ENCODE data around the gene FAM114A1.

Gene FAM114A1

DNA sequence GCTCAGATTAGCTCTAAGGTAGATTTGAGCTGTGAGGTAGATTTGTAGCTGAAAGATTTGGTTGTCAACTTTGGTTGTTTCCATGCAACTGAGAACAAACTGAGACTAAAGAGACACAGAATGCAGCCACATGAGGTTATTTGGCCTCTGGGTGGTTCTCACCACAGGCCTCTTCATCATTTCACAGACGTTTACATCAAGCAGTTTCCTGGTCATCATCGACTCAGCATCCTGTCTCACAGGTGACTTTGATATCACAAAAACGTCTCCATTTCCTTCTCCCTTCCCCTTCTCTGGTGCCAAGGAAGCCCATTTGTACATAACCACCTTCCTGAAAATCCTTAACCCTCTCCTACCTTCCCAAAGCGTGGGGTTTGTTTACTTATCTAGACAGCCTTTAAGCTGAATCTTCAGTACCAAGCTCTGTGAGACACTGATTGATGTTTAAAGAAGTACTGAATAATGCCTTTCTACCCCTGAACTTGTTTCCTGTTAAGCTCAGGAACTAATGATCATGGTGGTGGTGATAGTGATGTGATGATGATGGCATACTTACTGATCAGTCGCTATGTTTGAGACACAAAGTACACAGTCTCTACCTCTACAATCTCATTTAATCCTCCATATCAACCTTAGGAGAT lies 81.9 kb downstream of the FAM114A1 start:
- TF ChIP-seq, protein P1, sequence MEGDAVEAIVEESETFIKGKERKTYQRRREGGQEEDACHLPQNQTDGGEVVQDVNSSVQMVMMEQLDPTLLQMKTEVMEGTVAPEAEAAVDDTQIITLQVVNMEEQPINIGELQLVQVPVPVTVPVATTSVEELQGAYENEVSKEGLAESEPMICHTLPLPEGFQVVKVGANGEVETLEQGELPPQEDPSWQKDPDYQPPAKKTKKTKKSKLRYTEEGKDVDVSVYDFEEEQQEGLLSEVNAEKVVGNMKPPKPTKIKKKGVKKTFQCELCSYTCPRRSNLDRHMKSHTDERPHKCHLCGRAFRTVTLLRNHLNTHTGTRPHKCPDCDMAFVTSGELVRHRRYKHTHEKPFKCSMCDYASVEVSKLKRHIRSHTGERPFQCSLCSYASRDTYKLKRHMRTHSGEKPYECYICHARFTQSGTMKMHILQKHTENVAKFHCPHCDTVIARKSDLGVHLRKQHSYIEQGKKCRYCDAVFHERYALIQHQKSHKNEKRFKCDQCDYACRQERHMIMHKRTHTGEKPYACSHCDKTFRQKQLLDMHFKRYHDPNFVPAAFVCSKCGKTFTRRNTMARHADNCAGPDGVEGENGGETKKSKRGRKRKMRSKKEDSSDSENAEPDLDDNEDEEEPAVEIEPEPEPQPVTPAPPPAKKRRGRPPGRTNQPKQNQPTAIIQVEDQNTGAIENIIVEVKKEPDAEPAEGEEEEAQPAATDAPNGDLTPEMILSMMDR (IDR thresholded peaks at IDR 0.05): no peak
- TF ChIP-seq ZFX (IDR thresholded peaks at IDR 0.05; ENCODE audit: borderline replicate concordance): no peak
- H3K27ac ChIP-seq: no peak overlapping the region

DNA sequence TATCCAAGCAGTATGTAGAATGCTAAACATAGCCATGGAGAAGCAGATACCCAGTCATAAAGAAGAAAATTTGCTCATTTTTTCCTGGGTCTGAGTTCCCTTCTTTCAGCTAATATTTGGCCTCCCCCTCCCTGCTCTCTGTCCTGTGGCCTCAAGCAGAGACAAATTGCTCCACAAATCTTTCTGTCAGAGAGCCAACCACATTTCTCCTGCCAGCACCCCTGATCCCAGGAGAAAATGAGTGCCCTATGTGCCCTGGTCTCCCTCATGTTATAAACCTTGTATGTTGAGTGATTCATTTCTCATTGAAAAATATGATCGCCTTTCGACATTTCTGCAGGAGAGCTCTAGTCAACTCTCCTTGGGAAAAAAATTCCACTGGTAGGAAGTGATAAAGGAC lies 82.6 kb downstream of the FAM114A1 start:
- H3K27ac ChIP-seq: no peak overlapping the region
- no peak for TF ChIP-seq ZFX (IDR thresholded peaks at IDR 0.05; ENCODE audit: borderline replicate concordance)
- TF ChIP-seq, protein P1 (IDR thresholded peaks at IDR 0.05): no peak

DNA sequence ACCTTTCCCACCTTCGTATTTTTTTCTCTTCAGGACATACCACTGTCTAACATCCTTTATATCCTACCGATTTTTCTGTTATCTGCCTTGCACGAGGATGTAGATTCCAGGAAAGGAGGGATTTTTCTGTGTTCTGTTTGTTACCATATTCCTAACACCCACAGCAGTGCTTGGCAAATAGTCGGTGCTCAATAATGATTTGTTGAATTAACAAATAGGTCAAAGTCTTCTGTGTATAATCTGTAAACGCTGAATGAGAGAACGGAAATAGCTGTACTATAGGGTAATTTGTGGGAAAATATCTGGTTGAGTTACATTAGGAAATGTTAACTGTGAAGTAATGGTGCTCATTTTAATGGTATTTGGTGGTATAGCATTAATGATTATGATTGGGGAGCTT lies 83.1 kb downstream of the FAM114A1 start:
- TF ChIP-seq, protein P1 (IDR thresholded peaks at IDR 0.05): no peak
- no peak for TF ChIP-seq ZFX (IDR thresholded peaks at IDR 0.05; ENCODE audit: borderline replicate concordance)
- no peak overlapping the region for H3K27ac ChIP-seq

DNA sequence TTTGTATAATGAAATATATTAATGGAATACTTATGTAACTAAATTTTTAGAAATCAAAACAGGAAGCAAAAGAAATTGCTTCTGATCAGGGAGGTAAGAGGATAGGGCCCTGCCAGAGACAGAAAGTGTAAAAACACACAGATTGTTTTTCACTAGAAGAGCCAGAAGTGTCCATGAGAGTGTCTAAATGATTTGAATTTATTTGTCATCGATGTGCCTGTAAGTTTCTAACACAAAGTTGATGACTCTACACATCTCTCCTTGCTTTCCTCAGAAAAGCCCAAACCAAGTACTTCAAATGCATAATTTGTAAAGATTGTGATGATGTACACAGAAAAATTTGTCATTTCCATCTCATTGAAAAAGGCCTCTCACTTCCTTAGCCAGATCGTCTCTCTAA lies 84.0 kb downstream of the FAM114A1 start:
- TF ChIP-seq, protein P1 (IDR thresholded peaks at IDR 0.05): no peak
- TF ChIP-seq ZFX (IDR thresholded peaks at IDR 0.05; ENCODE audit: borderline replicate concordance): no peak

DNA sequence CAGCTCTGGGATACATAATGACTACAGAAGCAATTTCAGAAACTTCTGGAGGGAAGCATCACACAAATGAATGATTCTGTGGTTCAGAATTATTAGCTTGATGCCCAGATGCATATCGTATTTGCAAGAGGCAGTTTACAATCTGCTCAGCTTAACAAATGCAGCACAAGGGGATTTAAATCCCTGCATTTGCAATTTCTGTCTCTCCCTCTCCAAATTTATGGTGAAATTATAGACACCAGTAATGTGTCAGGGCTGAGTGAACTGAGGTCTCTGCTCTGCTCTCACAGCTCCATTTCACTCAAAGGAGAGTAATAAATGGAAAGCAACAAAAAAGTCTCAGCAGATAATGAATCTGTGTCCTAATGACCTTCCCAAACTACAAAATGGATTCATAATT lies 84.4 kb downstream of the FAM114A1 start:
- H3K27ac ChIP-seq: no peak overlapping the region
- no peak for TF ChIP-seq ZFX (IDR thresholded peaks at IDR 0.05; ENCODE audit: borderline replicate concordance)
- TF ChIP-seq, protein P1 (IDR thresholded peaks at IDR 0.05): no peak

More for the DNA sequence above, 84.0 kb downstream of the FAM114A1 start:
- H3K27ac ChIP-seq: no peak overlapping the region

DNA sequence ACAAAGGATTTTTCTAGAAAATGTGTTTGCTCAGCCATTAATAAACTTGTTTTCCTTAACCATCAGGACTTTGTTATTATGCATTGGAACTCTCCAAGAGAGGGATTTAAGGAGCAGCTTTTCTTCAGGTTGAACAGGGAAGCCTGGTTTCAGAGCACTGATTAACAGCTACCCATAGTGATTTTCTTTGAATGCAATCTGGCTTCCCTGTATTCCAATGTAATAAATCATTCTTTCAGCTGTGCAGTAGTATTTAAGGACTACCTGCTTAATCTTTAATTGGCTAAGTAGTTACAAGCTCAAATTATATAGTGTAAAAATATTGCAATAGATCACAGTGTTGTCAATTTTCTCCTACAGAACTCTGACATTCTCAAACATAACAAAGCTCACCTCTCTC lies 87.1 kb downstream of the FAM114A1 start:
- TF ChIP-seq, protein P1 (IDR thresholded peaks at IDR 0.05): no peak
- no peak for TF ChIP-seq ZFX (IDR thresholded peaks at IDR 0.05; ENCODE audit: borderline replicate concordance)
- no peak overlapping the region for H3K27ac ChIP-seq

DNA sequence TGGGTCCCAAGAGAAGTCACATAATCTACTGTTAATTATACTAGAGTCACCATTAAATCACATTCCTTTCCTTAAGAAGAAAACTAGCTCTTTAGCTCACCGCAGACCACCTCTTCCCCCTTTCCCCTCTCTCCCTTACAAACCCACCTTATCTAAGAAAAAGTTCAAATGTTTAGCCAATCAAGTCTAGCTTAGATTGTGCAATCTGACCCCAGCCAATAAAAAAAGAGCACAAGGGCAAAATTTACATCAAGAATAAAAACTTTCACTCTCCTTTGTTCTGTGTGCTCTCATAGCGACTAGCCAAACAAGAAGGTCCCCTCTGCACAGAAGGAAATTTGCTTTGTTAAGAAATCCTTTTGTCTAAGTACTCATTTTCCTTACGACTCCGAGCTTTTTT lies 88.4 kb downstream of the FAM114A1 start:
- no peak for TF ChIP-seq ZFX (IDR thresholded peaks at IDR 0.05; ENCODE audit: borderline replicate concordance)
- TF ChIP-seq, protein P1 (IDR thresholded peaks at IDR 0.05): no peak
- no peak overlapping the region for H3K27ac ChIP-seq
